Osteocyte (in vitro differentiated cells): Measurements from ENCODE around the gene HINT2. TPM values are rescaled to one million over a fixed set of nuclear protein-coding genes. Genes with fewer than 3 reads are reported as not detected.

Source experiments
- DNase-seq: peaks from one replicate; pipeline ENCODE4 v3.0.0; 2021; ENCODE audit warnings: mixed read lengths; ENCODE audit not compliant: unreplicated experiment; ENCODE audit errors: extremely low spot score
- H3K27ac Mint-ChIP-seq: one replicate; pipeline ENCODE4 v1.8.0; 2021; ENCODE audit warnings: mild to moderate bottlenecking, mixed read lengths; ENCODE audit not compliant: unreplicated experiment
- H3K27me3 Mint-ChIP-seq: one replicate; pipeline ENCODE4 v1.8.0; 2021; ENCODE audit warnings: mixed read lengths; ENCODE audit not compliant: unreplicated experiment
- H3K36me3 Mint-ChIP-seq: one replicate; pipeline ENCODE4 v1.8.0; 2021; ENCODE audit warnings: mixed read lengths; ENCODE audit not compliant: unreplicated experiment
- H3K4me1 Mint-ChIP-seq: one replicate; pipeline ENCODE4 v1.8.0; 2021; ENCODE audit warnings: mixed read lengths; ENCODE audit not compliant: unreplicated experiment
- H3K4me3 Mint-ChIP-seq: one replicate; pipeline ENCODE4 v1.8.0; 2021; ENCODE audit warnings: mild to moderate bottlenecking, moderate library complexity, mixed read lengths; ENCODE audit not compliant: unreplicated experiment
- H3K9me3 Mint-ChIP-seq: one replicate; pipeline ENCODE4 v1.8.0; 2021; ENCODE audit warnings: mixed read lengths; ENCODE audit not compliant: unreplicated experiment
- CTCF ChIP-seq: fragments of 200-600 bp; sonication (generic); IDR thresholded peaks from 2 replicates; pipeline ENCODE4 v1.5.0; 2021; ENCODE audit warnings: antibody characterized with exemption, mild to moderate bottlenecking, moderate library complexity
- total RNA-seq: library from RNA; stranded (reverse); gene quantifications from 2 replicates; pipeline ENCODE4 v1.2.1, GENCODE V29; 2021

The HINT2 gene
- total RNA-seq, 1 donor from 2014 or later, result 36.0 TPM

GRCh38 chr9:35790025-35790384 lies 24.8 kb downstream of the HINT2 start:
- H3K36me3 Mint-ChIP-seq, result peaks cover 2% of the 10 kb centered on the region
- no peaks in the 10 kb centered on the region for H3K9me3 Mint-ChIP-seq
- H3K27ac Mint-ChIP-seq, result no peak overlapping the region
- peaks cover 12% of the 10 kb centered on the region for H3K27me3 Mint-ChIP-seq
- no peak for TF ChIP-seq CTCF
- H3K4me1 Mint-ChIP-seq, result peaks cover 32% of the 10 kb centered on the region
- DNase-seq, result no peak
- no peak overlapping the region for H3K4me3 Mint-ChIP-seq

GRCh38 chr9:35789541-35789940 lies 25.3 kb downstream of the HINT2 start:
- peaks cover 28% of the 10 kb centered on the region for H3K4me1 Mint-ChIP-seq
- H3K27ac Mint-ChIP-seq, result no peak overlapping the region
- H3K9me3 Mint-ChIP-seq, result no peaks in the 10 kb centered on the region
- H3K4me3 Mint-ChIP-seq, result no peak overlapping the region
- H3K27me3 Mint-ChIP-seq, result peaks cover 12% of the 10 kb centered on the region
- no peak for TF ChIP-seq CTCF
- H3K36me3 Mint-ChIP-seq, result peaks cover 2% of the 10 kb centered on the region
- DNase-seq, result no peak

- Mint-ChIP-seq H3K27ac (no peak overlapping the region), H3K4me3 (no peak overlapping the region), H3K27me3 (peaks cover 47% of the 10 kb centered on the region), H3K36me3 (no peaks in the 10 kb centered on the region), H3K4me1 (no peaks in the 10 kb centered on the region), H3K9me3 (no peaks in the 10 kb centered on the region)
- no peak for TF ChIP-seq CTCF
- no peak for DNase-seq
These were observed 31.4 kb downstream of the HINT2 start for GRCh38 chr9:35783418-35783817.

GRCh38 chr9:35781066-35781465 lies 33.8 kb downstream of the HINT2 start:
- no peaks in the 10 kb centered on the region for H3K36me3 Mint-ChIP-seq
- no peaks in the 10 kb centered on the region for H3K4me1 Mint-ChIP-seq
- H3K27ac Mint-ChIP-seq, result no peak overlapping the region
- H3K9me3 Mint-ChIP-seq, result no peaks in the 10 kb centered on the region
- peaks cover 47% of the 10 kb centered on the region for H3K27me3 Mint-ChIP-seq
- no peak for TF ChIP-seq CTCF
- no peak for DNase-seq
- H3K4me3 Mint-ChIP-seq, result no peak overlapping the region

GRCh38 chr9:35778496-35778895 lies 36.3 kb downstream of the HINT2 start:
- Mint-ChIP-seq H3K27me3 (peaks cover 32% of the 10 kb centered on the region), H3K4me3 (no peak overlapping the region), H3K9me3 (no peaks in the 10 kb centered on the region), H3K27ac (no peak overlapping the region), H3K36me3 (no peaks in the 10 kb centered on the region), H3K4me1 (no peaks in the 10 kb centered on the region)
- DNase-seq, result no peak
- no peak for TF ChIP-seq CTCF
